ENCODE results near the gene HOTAIR.

DNA sequence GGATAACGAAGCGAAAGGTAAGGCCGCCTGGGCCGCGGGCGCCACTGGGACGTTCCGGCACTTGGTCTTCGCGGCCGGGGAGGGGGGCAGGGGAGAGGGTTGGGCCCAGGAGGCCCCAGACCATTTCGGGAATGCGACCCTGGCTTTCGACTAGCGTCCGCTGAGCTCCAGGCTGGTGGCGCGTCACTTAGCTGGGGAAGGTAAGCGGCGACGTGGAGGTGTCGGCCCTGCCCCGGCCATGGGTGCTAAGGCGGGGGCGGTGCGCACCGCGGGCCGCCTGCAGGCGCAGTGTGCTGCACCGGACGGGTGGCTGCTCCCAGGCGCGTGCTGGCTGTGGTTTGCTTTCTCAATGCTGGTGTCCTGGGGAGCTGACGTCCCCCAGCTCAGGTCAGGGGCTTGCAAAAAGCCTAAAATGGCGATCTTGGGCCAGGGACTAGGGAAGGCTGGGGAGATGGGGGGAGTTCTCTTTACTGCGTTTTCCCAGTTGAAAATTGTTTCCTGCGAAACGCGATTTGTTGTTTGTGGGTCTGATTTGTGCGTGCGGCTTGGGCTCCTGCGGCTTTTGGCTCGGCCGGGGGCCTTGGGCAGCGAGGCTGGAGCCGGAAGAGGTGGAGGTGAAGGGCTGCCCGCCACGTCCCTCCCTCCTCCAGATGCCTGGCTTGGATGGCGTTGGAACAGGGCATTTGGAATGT lies 11.4 kb upstream of the HOTAIR start:
- TF ChIP-seq, protein P1, sequence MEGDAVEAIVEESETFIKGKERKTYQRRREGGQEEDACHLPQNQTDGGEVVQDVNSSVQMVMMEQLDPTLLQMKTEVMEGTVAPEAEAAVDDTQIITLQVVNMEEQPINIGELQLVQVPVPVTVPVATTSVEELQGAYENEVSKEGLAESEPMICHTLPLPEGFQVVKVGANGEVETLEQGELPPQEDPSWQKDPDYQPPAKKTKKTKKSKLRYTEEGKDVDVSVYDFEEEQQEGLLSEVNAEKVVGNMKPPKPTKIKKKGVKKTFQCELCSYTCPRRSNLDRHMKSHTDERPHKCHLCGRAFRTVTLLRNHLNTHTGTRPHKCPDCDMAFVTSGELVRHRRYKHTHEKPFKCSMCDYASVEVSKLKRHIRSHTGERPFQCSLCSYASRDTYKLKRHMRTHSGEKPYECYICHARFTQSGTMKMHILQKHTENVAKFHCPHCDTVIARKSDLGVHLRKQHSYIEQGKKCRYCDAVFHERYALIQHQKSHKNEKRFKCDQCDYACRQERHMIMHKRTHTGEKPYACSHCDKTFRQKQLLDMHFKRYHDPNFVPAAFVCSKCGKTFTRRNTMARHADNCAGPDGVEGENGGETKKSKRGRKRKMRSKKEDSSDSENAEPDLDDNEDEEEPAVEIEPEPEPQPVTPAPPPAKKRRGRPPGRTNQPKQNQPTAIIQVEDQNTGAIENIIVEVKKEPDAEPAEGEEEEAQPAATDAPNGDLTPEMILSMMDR (IDR thresholded peaks at IDR 0.05), result no peak
- TF ChIP-seq POLR2A (IDR thresholded peaks at IDR 0.05), result no peak
